DMS 273 (cell line): Measurements from ENCODE around the gene ITGA3.
A peak's percentile ranks its signal among the peaks of the same experiment; 100 is the strongest.

Experiments used
- DNase-seq: peaks from one replicate; lab custom pipeline; 2025; ENCODE audit not compliant: unreplicated experiment; lab: John Stamatoyannopoulos, UW

ITGA3 gene

DNA sequence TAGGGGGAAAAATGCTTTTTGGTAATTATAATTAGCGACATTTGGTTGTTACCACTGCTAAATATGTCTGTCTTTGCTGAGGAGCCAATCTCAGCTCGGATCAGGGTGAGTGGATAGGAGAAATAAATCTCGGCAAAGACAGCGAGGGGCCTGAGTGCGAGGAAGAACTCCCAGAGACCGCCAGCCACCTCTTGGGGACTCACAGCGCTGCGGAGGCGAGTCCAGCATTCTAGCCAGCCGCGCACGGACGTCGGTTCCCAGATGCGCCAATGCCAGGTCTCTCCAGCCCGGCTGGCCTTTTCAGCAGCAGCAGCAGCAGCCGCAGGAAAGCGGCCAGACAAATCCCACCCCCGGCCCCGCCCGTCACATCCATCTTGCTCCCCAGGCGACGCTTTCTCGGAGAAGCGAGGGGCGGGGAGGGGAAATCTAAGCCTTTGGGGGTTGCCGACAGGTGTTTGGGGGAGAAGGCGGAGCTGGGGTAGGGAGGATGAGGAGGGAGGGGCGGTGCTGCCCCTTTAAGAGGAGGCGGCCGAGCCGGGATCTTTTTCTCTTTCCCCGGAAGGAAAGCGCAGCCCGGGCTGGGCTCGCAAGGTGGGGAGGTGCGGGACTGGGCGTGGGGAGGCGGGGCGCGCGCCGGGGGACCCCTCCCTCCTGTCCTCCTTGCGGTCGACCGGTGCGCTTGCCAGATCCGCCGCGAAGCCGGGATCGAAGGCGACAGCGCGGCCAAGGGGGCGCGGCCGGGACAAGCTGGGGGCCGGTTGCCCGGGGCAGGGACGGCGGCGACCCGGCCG is at the start of gene ITGA3:
Gene ITGA3, plus strand, starts transcription at position 685 of the 791 bp plus-strand sequence. CDS start 330 bp downstream, outside the sequence.
- peak; percentile 91 for DNase-seq

DNA sequence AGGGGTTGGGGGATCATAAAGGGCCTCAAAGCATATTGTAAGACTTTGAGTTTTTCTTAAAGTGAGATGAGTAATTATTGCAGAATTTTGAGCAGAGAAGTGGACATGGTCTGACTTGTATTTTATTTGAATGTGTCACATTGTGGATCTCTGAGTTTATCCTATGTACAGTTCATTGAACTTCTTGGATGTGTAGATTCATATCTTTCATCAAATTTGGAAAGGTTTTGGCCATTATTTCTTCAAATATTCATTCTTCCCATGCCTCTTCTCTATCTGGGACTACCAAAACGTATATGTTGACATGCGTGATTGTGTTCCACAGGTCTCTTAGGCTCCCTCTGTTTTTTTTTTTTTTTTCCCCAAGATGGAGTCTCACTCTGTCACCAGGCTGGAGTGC is 46.6 kb upstream of the ITGA3 start:
- no peak for DNase-seq

GRCh38 chr17:50013079-50013478 is 42.8 kb upstream of the ITGA3 start:
- no peak for DNase-seq

- DNase-seq: no peak
These were observed 41.3 kb upstream of the ITGA3 start for GRCh38 chr17:50014471-50015088.

DNA sequence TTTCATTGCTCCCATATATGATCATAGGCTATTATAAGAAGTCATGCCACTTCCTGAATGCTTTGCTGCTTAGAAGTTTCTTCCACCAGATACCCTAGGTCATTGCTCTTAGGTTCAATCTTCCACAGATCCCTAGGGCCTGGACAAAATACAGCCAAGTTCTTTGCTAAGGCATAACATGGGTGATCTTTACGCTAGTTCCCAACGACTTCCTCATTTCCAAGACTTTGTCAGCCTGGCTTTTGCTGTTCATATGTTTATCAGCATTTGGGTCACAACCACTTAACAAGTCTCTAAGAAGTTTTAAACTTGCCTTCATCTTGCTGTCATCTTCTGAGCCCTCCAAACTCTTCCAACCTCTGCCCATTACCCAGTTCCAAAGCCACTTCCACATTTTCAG is 40.8 kb upstream of the ITGA3 start:
- no peak for DNase-seq

DNA sequence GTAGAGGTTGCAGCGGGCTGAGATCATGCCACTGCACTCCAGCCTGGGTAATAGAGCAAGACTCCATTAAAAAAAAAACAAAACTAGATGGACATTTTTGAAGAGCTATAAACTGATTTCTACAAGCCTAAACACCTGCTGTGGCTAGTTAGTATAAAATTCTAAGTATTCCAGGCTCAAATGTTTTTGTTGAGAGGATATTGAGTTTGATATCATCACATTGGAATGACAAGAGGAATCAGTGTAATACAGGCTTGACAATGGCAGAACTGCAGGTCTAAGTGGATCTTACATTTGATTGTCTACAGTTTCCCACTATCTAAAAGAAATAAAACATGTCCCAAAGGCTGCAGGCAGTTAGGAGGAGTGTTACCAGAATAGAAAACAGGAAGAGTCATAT is 37.0 kb upstream of the ITGA3 start:
- DNase-seq: no peak

DNA sequence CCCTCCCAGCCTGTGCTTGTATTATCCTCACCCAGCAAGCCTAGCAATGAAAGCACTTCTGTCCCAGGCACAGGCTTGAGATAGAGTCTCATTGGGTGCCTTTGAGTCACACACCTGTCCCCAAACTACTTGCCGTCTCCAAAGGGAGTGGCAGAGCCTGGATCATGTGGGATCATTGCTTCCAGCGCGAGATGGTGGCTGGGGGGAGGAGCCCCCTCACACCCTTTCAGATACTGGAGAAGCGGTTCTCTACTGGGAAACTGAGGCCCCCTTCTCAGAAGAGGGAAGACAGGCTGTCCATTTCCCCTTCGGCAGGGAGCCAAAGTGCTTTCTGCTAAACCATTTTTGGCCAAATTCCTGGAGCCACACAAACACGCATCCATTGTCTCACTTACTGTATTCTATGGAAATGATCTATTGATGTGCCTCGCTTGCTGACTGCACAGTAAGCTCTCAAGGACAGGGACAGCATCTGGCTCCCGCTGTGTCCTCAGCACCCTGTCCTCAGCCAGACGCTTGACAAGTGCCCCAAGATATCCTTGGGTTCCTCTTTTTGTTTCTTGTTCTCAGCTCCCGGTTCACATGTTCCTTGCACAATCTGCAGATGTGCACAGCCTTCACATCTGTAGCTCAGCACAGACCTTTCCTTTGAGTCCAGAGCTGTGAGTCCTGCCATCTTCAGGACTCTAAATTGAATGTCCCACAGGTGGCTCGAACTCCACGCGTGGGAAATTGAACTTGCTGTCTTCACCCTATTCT is 34.9 kb upstream of the ITGA3 start:
- no peak for DNase-seq

- no peak for DNase-seq
These were observed 34.1 kb upstream of the ITGA3 start for GRCh38 chr17:50021681-50022370.

- no peak for DNase-seq
These were observed 33.3 kb upstream of the ITGA3 start for GRCh38 chr17:50022463-50023130.

GRCh38 chr17:50023520-50023919 is 32.4 kb upstream of the ITGA3 start:
- no peak for DNase-seq

- no peak for DNase-seq
These were observed 31.1 kb upstream of the ITGA3 start for GRCh38 chr17:50024808-50025207.

DNA sequence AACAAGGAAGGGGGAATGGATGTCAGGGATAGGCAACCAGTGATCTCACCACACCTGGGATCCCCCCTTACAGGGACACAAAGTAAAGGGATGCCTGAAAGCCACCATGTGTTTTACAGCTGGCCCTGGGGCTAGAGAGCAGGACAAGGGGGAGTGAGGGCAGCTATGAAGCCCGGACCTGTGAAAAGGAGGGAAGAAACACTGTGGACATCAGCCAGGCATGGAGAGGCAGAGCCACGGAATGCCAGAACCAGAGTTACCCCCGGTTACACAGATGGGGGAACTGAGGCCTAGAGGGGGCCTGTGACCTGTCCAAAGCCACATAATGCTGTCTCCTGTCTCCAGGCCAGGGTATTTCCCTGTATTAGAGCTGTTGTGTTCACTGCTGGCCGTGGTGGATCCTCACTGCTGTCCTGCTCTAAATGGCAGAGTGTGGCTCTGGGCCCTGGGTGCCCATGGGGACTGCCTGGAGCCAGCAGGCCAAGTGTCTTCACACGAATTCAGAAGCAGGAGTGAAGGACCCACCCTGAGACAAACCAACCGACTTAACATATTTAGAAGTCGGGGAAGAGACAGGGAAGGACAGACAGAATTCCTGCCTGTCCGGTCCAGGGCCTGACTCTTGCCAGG is 29.7 kb upstream of the ITGA3 start:
- DNase-seq: no peak

DNA sequence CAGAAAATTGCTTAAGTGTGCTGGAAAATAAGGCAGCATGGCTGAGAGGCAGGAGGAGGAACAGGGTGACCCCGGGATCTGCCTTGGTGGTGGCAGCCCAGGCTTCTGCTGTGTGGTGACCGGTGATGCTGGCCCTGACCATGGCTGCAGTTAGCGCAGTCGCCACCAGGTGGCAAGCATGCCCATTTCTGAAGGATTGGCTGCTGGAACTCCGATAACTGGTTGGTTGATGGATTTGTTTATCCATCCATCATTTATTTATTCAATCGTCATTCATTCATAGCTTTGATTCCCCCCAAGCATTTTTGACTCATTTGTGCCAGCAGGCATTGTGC is 29.1 kb upstream of the ITGA3 start:
- peak; percentile 82 for DNase-seq

GRCh38 chr17:50027172-50027880 is 28.6 kb upstream of the ITGA3 start:
- DNase-seq: no peak

GRCh38 chr17:50027881-50028735 is 27.8 kb upstream of the ITGA3 start:
- peak; percentile 27 for DNase-seq

GRCh38 chr17:50028736-50029120 is 27.2 kb upstream of the ITGA3 start:
- no peak for DNase-seq

GRCh38 chr17:50029185-50029584 is 26.7 kb upstream of the ITGA3 start:
- DNase-seq: no peak

- DNase-seq: no peak
These were observed 22.6 kb upstream of the ITGA3 start for GRCh38 chr17:50033316-50033715.
